ENCODE results near the gene MAPRE2.
A peak's percentile ranks its signal among the peaks of the same experiment; 100 is the strongest.

Gene MAPRE2

DNA sequence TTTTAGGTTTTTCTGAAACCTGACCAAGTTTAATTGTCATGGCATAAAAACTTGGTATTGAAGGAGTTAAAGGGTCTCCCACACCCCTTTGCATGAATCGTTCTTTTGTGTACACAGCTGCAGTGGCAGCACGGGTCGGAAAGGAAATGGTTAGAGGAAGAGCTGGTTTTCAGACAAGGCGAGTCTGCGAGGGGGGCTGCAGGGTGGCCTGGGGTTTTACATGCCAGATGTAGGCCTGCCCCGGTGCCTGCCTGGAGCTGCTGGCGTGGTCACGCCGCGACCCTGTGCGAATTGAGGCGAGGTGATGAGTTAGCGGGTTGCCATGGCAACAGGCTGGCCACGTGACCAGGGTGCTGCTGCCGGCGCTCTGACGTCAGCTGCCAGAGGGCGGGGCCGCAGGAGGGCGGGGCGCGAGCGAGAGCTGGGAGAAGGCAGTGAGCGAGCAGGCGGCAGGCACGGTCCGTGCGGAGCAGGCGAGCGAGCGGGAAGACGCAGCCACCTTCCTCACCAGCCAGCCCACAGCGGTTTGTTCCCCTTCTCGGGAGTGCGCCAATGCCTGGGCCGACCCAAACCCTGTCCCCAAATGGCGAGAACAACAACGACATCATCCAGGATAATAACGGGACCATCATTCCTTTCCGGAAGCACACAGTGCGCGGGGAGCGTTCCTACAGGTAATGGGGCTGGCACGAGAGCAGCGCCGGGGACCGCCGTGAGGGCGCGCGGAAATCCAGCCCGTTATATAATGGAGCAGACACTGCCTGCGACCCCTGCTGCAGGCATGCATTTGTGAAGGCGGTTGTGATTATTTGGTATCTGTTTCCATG, at the start of gene MAPRE2:
Gene MAPRE2, plus strand, starts transcription at position 426 of the 827 bp plus-strand sequence. Its CDS starts 127 bp downstream, at position 553.
- peak; percentile 96 to 98 (median 98) for DNase-seq

- no peak for DNase-seq
These were observed 49.7 kb upstream of the MAPRE2 start for GRCh38 chr18:34991561-34991960.

DNA sequence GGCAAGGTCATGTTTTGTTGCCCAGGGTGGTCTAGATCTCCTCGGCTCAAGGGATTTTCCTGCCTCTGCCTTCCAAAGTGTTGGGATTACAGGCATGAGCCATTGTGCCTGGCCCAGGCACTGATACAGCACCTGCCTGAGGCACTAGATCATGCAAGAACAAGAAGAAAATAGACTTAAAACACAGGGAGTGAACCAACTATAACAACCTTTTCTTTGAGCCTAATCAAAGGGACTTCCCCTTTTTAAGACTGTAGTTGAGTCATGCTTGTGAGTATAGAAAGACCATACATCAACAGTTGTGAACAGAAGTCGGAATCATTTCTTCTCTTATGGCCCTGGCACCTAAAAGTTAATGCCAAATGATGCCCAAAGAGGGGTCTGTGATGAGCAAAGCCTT, 47.9 kb upstream of the MAPRE2 start:
- no peak for DNase-seq

GRCh38 chr18:34995746-34996145, 45.5 kb upstream of the MAPRE2 start:
- no peak for DNase-seq

DNA sequence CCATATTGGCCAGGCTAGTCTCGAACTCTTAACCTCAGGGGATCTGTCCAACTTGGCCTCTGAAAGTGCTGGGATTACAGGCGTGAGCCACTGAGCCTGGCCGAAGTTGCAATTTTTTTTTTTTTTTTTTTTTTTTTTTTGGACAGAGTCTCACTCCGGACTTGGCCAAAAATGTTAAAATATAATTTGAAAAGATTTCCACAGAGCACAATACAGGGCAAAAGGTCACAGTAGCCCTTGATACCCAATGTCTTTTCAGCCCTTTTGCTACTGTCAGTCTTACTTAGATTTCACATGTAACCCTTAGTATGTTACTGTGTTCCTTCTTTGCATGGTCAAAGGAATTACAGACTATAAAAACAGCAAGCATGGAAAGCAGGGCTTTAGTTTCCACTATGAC, 42.6 kb upstream of the MAPRE2 start:
- no peak for DNase-seq

- DNase-seq, result no peak
These were observed 41.4 kb upstream of the MAPRE2 start for GRCh38 chr18:34999756-35000289.

- DNase-seq, result no peak
These were observed 40.8 kb upstream of the MAPRE2 start for GRCh38 chr18:35000457-35000856.

DNA sequence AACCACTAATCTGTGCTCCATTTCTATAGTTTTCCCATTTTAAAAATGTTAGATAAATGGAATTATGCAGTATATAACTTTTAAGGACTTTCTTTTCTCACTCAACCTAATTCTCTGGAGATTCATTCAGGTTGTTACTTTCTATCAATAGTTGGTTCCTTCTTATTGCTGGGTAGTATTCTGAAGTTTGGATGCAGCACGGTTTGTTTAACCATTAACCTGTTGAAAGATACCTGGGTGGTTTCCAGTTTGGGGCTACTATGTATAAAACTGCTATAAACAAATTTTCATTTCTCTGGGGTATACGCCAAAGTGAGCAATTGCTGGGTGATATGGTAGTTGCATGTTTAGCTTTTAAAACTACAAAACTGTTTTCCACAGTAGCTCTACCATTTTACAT, 39.1 kb upstream of the MAPRE2 start:
- no peak for DNase-seq

DNA sequence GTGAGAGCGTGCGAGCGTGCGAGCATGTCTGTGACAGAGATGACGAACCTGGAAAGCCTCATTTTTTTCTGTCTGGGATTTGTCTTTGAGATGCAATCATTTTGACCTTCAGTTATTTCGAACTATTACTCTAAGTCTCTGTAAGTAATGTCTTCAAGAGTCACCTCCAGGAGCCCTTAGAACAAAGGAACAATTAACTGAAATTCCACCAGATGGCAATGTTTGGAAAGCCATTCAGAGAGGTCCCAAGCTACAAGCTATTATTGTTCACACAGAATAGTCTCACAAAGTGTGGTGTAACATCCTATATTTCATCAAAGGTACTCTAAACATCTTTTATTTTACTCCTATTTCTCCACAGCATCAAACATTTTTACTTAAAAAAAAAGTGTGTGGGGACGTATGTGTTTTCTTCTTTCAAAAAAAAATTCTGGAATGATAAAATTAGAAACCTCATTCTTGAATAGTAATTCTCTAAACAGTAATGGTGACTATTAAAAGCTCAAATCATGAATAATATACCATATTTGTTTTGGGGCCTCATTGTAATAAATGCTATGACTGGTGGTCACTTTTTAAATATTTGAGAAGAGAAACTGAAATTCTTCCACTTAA, 35.1 kb upstream of the MAPRE2 start:
- DNase-seq, result no peak

- DNase-seq, result no peak
These were observed 31.1 kb upstream of the MAPRE2 start for GRCh38 chr18:35010156-35010555.

DNA sequence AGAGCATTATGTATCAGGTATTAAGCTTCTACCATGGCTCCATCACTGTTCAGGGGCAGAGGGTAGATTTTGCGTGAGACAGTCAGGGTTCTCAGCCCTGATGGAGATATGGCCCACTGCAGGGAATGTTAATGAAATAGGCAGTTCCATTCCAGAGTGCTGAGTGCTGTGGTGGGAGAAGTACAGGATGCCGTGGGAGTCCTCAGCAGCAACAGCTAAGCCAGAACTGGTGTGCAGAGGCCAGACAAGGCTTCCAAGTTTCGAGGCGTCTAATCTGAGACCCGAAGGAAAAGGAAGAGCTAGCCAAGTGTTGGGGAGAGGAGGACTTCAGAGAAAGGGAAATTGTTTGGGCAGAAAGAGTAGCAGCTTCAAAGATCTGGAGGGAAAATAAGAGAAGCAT, 30.2 kb upstream of the MAPRE2 start:
- DNase-seq, result no peak

DNA sequence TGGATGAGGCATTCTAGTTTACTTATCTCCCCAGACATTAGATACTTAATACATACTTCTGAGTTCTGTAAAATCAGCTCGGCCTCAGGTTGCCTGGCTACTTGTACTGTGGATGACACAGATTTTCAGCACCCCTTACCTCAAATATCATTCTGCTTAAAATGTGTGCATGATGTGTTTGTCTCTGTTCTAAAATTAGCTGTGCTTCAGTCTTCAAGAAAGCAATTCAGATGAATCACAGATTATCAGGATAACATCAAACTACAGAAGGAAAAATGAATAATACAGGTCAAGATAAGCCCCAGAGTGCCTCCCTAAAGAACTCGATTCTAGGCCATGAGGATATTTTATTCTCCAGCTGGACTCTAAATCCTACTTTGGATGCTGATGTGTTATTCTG, 21.3 kb upstream of the MAPRE2 start:
- no peak for DNase-seq

- no peak for DNase-seq
These were observed 18.7 kb upstream of the MAPRE2 start for GRCh38 chr18:35022426-35023001.

GRCh38 chr18:35024196-35024595, 17.0 kb upstream of the MAPRE2 start:
- no peak for DNase-seq

GRCh38 chr18:35024965-35025364, 16.2 kb upstream of the MAPRE2 start:
- DNase-seq, result no peak

DNA sequence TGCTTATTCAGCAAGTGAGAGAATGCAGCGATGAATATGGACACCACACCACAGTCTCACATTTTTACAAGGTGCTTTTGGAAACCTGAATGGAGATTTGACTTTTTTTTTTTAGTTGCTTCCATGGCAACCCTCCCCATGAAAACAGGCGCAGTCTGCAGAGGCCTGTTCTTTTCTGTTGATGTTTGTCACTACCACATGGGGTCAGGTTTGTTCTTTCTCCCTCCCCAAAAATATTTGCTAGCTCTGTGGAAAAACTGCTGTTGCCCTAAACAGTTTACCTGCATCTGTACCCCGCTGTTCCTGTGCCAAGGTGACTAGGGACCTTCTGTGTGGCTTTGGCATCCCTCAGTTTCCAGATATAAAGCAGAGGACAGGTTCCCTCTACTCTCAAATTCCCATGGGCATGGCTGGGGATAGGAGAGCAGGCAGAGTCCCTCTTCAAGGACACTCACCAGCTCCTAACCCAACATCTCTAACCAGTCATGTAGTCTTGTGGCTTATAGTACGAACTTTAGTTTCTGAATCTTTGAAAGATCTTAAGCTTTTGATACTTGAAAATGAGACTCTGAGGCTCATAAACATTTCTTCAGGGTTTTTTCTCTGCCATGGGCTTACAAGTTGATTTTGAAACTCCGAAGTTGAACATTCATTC, 14.7 kb upstream of the MAPRE2 start:
- no peak for DNase-seq

- DNase-seq, result no peak
These were observed 14.0 kb upstream of the MAPRE2 start for GRCh38 chr18:35027206-35027605.

GRCh38 chr18:35028536-35028935, 12.7 kb upstream of the MAPRE2 start:
- no peak for DNase-seq

DNA sequence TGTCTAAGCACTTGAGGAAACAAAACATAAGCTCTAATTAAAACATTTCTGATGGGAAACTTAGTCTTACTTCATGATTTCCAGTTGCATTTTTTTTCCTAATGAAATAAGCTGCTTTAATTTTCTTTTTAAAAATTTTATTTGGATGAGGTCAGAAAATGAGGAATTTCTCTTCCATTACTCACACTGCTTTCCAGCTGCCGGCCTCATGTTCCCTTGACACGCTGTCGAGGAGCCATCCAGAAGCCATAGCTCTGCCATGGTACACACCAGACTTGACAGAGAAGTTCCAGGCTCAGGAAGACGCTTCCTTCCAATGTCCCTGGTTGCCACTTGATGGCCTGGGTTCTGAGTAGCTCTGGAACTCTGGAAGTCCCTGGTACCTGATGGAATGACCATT, 12.1 kb upstream of the MAPRE2 start:
- no peak for DNase-seq

DNA sequence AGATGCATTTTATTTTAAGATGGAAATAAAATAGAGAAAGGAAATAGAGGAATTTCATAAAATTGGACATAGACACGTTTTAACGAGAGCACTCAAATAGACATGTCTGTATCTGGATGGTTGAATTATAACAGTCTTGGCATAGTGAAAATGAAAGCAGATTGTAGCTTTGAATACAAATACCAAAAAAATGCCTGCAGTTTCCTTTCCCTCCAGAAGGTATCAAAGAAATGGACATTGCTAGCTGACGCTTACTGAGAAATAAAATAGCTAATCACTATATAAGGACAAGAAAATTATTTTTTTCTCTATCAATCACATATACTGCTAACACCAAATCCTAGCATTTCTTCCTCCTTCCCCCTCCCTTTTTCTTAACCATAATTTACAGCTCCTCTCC, 11.4 kb upstream of the MAPRE2 start:
- DNase-seq, result no peak

DNA sequence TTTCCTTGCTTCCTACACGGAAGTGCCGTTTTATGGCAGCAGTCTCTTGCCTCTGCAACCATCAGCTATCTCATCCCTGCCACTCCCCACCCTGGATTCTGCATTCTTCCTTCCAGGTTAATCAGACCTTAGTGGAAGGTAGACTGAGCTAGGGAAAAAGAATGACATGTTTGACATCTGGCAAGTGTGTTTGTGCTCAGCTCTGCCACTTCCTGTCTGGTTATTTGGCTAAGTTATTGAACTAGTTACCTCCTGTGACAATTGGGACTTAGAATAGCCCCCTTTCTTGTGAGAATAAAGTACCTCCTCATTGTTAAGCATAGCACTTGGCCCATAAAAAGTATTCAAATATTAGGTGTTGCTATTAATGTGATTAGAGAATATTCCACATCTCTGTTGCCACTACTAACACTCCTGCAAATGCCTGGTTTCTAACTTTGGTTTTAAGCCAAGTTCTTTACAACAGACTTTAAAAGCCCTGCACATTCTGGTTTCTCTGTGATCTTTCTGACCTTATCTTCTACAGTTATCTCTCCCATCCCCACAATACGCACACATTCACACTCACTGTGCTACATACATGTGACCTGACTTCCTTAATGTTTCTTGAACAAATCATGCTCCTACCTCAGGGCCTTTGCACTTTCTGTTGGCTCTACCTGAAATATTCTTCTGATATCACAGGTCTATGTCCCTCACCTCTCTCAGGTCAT, 10.8 kb upstream of the MAPRE2 start:
- no peak for DNase-seq

GRCh38 chr18:35032113-35032512, 9.1 kb upstream of the MAPRE2 start:
- no peak for DNase-seq

DNA sequence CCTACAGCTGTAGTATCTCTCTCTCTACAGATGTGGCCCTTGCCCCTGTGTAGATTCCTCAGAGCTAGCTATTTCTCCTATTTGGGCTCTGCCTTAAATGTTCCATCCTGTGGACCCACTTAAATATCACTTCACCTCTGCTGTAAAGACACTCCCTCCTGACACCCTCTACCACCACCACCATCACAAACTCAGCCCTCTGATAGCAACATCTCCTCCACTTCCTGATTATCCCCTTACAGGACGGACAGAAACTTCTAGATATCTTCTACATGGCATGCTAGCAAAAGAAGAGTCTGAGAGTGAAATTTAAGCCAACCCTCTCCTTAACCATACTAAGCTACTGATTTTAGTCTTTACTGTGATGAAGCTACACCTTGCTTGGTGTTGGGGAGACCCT, 3.2 kb upstream of the MAPRE2 start:
- DNase-seq, result no peak
